A549 (cell line): ENCODE measurements around the gene TBC1D22A.

Experiments used
- BHLHE40 ChIP-seq: IDR thresholded peaks from 2 replicates; pipeline ENCODE4 v1.6.1; 2012; ENCODE audit warnings: low read depth, low read length, inconsistent platforms
- HDAC2 ChIP-seq: fragments of 200-600 bp; sonication (generic); IDR thresholded peaks from 2 replicates; pipeline ENCODE4 v1.6.1; 2016
- HOXB13 ChIP-seq: fragments of 250-450 bp; sonication (Bioruptor Pico); IDR thresholded peaks from 2 replicates; pipeline ENCODE4 v1.5.0; 2020; ENCODE audit warnings: low read depth, mild to moderate bottlenecking, moderate library complexity
- MAFK ChIP-seq: fragments of 450-650 bp; IDR thresholded peaks from 2 replicates; pipeline ENCODE4 v1.6.1; 2014; ENCODE audit not compliant: partially characterized antibody
- RCOR1 ChIP-seq: fragments of 150-350 bp; IDR thresholded peaks from 2 replicates; pipeline ENCODE4 v1.6.1; 2014; ENCODE audit warnings: antibody characterized with exemption, low read length, low read depth
- TF ChIP-seq, protein P1 (sequence below): fragments of 250-450 bp; sonication (Bioruptor Pico); IDR thresholded peaks from 2 replicates; pipeline ENCODE4 v1.5.0; 2021; ENCODE audit warnings: mild to moderate bottlenecking, moderate library complexity, borderline replicate concordance
- TF ChIP-seq, protein P2 (sequence below): fragments of >200 bp; sonication (Bioruptor Twin); formaldehyde crosslinking; IDR thresholded peaks from 3 replicates; pipeline ENCODE4 v1.5.1; 2016
- TF ChIP-seq, protein P3 (sequence below): IDR thresholded peaks from 2 replicates; pipeline ENCODE4 v1.6.1; 2012

DNA sequence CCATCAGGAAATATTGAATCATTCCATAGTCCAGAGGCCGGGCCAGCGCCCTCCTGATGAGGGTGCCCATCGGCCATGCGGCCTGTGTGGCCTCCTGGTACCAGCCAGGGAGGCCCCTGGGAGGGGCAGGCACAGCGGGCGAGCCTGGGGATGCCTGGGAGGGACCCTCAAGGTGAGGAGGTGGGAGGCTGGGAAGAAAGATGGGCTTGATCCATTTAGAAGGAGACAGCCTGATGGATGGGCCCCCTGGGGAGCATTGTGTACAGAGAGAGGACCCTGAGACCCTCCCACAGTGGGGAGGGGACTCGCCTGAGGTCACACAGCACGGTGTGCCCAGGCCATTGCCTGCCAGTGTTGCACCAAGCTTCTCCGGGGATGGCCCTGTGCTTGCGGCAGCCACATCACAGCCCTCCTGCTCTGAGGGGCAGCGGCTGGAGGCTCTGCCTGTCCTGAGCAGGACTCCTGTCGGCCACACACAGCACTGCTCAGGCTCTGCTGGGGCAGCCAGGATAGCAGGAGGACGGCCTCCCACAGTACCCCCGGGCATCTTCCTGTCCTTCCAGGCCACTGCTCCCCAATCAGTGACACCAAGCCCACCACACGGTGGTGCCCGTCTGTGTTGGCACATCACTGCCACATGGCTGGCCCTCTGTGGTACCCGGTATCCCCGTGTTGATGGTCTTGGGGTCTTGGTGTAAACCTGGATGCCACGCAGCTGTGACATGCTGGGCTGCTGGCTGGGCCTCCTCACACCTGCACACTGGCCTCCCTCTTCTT, 290.0 kb downstream of the TBC1D22A start:
- no peak for TF ChIP-seq RCOR1
- TF ChIP-seq, protein P1, sequence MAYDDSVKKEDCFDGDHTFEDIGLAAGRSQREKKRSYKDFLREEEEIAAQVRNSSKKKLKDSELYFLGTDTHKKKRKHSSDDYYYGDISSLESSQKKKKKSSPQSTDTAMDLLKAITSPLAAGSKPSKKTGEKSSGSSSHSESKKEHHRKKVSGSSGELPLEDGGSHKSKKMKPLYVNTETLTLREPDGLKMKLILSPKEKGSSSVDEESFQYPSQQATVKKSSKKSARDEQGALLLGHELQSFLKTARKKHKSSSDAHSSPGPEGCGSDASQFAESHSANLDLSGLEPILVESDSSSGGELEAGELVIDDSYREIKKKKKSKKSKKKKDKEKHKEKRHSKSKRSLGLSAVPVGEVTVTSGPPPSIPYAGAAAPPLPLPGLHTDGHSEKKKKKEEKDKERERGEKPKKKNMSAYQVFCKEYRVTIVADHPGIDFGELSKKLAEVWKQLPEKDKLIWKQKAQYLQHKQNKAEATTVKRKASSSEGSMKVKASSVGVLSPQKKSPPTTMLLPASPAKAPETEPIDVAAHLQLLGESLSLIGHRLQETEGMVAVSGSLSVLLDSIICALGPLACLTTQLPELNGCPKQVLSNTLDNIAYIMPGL (CRISPR knock-in tag): no peak
- no peak for TF ChIP-seq MAFK
- TF ChIP-seq HDAC2: no peak
- TF ChIP-seq, protein P2, sequence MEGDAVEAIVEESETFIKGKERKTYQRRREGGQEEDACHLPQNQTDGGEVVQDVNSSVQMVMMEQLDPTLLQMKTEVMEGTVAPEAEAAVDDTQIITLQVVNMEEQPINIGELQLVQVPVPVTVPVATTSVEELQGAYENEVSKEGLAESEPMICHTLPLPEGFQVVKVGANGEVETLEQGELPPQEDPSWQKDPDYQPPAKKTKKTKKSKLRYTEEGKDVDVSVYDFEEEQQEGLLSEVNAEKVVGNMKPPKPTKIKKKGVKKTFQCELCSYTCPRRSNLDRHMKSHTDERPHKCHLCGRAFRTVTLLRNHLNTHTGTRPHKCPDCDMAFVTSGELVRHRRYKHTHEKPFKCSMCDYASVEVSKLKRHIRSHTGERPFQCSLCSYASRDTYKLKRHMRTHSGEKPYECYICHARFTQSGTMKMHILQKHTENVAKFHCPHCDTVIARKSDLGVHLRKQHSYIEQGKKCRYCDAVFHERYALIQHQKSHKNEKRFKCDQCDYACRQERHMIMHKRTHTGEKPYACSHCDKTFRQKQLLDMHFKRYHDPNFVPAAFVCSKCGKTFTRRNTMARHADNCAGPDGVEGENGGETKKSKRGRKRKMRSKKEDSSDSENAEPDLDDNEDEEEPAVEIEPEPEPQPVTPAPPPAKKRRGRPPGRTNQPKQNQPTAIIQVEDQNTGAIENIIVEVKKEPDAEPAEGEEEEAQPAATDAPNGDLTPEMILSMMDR: no peak
- TF ChIP-seq BHLHE40: no peak
- TF ChIP-seq, protein P3, sequence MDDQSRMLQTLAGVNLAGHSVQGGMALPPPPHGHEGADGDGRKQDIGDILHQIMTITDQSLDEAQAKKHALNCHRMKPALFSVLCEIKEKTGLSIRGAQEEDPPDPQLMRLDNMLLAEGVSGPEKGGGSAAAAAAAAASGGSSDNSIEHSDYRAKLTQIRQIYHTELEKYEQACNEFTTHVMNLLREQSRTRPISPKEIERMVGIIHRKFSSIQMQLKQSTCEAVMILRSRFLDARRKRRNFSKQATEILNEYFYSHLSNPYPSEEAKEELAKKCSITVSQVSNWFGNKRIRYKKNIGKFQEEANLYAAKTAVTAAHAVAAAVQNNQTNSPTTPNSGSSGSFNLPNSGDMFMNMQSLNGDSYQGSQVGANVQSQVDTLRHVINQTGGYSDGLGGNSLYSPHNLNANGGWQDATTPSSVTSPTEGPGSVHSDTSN: no peak
- no peak for TF ChIP-seq HOXB13 (CRISPR knock-in tag)
